Neural cell (in vitro differentiated cells): ENCODE data around the gene HRH1.

Experiments
- EP300 ChIP-seq: fragments of 450-650 bp; conservative IDR thresholded peaks from 2 replicates; pipeline ENCODE4 v1.6.1; 2014; ENCODE audit warnings: antibody characterized with exemption, mild to moderate bottlenecking, moderate library complexity; ENCODE audit not compliant: poor library complexity, severe bottlenecking
- EZH2 ChIP-seq: fragments of 200-600, 300-800 bp; shearing (Covaris generic), sonication (generic); IDR thresholded peaks from 2 replicates; pipeline ENCODE4 v1.6.1; 2014; ENCODE audit warnings: antibody characterized with exemption, low read length, borderline replicate concordance, mild to moderate bottlenecking; ENCODE audit not compliant: insufficient read depth, poor library complexity, severe bottlenecking
- MXI1 ChIP-seq: fragments of 450-650 bp; conservative IDR thresholded peaks from 2 replicates; pipeline ENCODE4 v1.6.1; 2014; ENCODE audit warnings: antibody characterized with exemption, mild to moderate bottlenecking; ENCODE audit not compliant: poor library complexity, severe bottlenecking
- POLR2AphosphoS5 ChIP-seq: IDR thresholded peaks from 2 replicates; pipeline ENCODE4 v1.6.1; 2012
- RAD21 ChIP-seq: fragments of 450-650 bp; conservative IDR thresholded peaks from 2 replicates; pipeline ENCODE4 v1.6.1; 2014; ENCODE audit warnings: antibody characterized with exemption, mild to moderate bottlenecking, moderate library complexity
- TAF1 ChIP-seq: IDR thresholded peaks from 2 replicates; pipeline ENCODE4 v1.6.1; 2012; ENCODE audit warnings: low read depth
- TF ChIP-seq, protein P1 (sequence below): fragments of 450-650 bp; IDR thresholded peaks from 2 replicates; pipeline ENCODE4 v1.5.1; 2014; ENCODE audit warnings: antibody characterized with exemption, mild to moderate bottlenecking, moderate library complexity; ENCODE audit not compliant: poor library complexity, severe bottlenecking
- TF ChIP-seq, protein P2 (sequence below): IDR thresholded peaks from 2 replicates; pipeline ENCODE4 v1.6.1; 2012; ENCODE audit warnings: borderline replicate concordance

DNA sequence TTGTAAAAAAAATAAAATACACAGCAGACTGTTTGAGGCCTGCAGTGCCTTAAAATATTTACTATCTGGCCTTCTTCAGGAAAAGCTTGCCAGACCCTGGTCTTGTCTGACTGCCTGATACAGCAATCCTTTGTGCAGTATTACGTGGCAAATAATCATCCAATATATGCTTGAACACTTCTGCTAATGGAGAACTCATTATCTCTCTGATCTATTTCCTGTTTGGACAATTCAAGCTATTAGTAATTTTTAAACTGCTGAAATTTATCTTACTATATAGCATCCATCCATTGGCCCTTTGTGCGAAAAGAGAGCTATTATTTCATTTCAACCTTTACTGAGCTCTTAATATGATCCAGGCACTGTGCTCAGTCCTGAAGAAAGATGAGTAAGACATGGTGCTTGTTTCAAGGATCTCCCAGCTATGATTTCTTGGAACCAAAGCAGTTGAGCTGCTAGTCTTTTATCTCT, 133.8 kb downstream of the HRH1 start:
- TF ChIP-seq EP300 (no peak), EZH2 (no peak), POLR2AphosphoS5 (no peak), RAD21 (no peak), TAF1 (no peak), MXI1 (no peak)
- TF ChIP-seq, protein P1, sequence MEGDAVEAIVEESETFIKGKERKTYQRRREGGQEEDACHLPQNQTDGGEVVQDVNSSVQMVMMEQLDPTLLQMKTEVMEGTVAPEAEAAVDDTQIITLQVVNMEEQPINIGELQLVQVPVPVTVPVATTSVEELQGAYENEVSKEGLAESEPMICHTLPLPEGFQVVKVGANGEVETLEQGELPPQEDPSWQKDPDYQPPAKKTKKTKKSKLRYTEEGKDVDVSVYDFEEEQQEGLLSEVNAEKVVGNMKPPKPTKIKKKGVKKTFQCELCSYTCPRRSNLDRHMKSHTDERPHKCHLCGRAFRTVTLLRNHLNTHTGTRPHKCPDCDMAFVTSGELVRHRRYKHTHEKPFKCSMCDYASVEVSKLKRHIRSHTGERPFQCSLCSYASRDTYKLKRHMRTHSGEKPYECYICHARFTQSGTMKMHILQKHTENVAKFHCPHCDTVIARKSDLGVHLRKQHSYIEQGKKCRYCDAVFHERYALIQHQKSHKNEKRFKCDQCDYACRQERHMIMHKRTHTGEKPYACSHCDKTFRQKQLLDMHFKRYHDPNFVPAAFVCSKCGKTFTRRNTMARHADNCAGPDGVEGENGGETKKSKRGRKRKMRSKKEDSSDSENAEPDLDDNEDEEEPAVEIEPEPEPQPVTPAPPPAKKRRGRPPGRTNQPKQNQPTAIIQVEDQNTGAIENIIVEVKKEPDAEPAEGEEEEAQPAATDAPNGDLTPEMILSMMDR: no peak
- TF ChIP-seq, protein P2, sequence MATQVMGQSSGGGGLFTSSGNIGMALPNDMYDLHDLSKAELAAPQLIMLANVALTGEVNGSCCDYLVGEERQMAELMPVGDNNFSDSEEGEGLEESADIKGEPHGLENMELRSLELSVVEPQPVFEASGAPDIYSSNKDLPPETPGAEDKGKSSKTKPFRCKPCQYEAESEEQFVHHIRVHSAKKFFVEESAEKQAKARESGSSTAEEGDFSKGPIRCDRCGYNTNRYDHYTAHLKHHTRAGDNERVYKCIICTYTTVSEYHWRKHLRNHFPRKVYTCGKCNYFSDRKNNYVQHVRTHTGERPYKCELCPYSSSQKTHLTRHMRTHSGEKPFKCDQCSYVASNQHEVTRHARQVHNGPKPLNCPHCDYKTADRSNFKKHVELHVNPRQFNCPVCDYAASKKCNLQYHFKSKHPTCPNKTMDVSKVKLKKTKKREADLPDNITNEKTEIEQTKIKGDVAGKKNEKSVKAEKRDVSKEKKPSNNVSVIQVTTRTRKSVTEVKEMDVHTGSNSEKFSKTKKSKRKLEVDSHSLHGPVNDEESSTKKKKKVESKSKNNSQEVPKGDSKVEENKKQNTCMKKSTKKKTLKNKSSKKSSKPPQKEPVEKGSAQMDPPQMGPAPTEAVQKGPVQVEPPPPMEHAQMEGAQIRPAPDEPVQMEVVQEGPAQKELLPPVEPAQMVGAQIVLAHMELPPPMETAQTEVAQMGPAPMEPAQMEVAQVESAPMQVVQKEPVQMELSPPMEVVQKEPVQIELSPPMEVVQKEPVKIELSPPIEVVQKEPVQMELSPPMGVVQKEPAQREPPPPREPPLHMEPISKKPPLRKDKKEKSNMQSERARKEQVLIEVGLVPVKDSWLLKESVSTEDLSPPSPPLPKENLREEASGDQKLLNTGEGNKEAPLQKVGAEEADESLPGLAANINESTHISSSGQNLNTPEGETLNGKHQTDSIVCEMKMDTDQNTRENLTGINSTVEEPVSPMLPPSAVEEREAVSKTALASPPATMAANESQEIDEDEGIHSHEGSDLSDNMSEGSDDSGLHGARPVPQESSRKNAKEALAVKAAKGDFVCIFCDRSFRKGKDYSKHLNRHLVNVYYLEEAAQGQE: no peak
